GM23248 (cell line): Measurements from ENCODE around the gene ELK3.

Experiments
- EZH2 ChIP-seq: fragments of 200-600 bp; sonication (generic); IDR thresholded peaks from 2 replicates; pipeline ENCODE4 v1.6.1; 2018; ENCODE audit warnings: antibody characterized with exemption, mild to moderate bottlenecking; ENCODE audit not compliant: insufficient read depth, poor library complexity, severe bottlenecking
- EZH2phosphoT487 ChIP-seq: fragments of 200-600 bp; sonication (generic); IDR thresholded peaks from 2 replicates; pipeline ENCODE4 v1.6.1; 2018; ENCODE audit warnings: antibody characterized with exemption, moderate library complexity, mild to moderate bottlenecking, low read depth; ENCODE audit not compliant: insufficient read depth

DNA sequence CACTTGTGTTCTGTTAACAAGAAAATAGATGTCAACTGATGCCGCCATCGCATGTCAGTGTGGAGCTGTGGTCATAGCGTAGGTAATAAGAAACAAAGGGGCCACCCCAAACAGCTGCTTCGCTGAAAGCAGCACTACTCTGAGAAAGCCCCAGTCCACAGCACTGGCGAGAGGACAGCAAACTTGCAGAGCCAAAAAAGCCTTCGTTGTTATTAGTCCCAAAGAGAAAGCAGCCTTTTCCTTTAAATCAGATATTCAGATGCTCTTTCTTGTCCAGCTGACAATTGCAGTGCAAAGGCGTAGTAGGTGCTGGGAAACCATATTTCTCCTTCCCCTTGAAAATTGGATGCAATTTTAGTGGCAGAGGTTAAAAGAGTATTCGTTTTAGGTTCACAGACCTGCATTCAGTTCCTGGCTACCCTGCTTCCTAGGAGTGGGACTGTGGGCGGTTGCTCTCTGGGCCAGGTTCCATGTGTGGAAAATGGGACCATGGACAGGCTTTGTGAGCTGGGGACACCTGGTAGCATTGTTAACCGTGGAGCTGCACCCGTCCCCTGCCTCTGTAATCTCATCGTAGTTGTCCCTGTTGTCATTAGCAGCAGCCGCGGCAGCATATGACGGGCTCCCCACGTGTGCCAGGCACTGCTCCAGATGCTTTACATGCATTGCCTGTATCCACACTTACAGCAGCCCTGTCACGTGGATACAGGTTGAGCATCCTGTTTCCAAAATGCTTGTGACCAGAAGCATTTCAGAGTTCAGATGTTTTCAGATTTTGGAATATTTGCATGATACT lies 54.2 kb downstream of the ELK3 start:
- TF ChIP-seq EZH2phosphoT487 (no peak), EZH2 (no peak)
